ENCODE data around the gene DDX1.

- TF ChIP-seq, protein P1, sequence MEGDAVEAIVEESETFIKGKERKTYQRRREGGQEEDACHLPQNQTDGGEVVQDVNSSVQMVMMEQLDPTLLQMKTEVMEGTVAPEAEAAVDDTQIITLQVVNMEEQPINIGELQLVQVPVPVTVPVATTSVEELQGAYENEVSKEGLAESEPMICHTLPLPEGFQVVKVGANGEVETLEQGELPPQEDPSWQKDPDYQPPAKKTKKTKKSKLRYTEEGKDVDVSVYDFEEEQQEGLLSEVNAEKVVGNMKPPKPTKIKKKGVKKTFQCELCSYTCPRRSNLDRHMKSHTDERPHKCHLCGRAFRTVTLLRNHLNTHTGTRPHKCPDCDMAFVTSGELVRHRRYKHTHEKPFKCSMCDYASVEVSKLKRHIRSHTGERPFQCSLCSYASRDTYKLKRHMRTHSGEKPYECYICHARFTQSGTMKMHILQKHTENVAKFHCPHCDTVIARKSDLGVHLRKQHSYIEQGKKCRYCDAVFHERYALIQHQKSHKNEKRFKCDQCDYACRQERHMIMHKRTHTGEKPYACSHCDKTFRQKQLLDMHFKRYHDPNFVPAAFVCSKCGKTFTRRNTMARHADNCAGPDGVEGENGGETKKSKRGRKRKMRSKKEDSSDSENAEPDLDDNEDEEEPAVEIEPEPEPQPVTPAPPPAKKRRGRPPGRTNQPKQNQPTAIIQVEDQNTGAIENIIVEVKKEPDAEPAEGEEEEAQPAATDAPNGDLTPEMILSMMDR (IDR thresholded peaks at IDR 0.05) = no peak
- TF ChIP-seq EZH2 (IDR thresholded peaks at IDR 0.05; ENCODE audit: borderline replicate concordance, insufficient read depth, low read depth, low read length, poor library complexity, severe bottlenecking) = no peak
Measured at GRCh38 chr2:15670981-15671380, 79.3 kb downstream of the DDX1 start.
